Neural progenitor cell (in vitro differentiated cells): ENCODE measurements around the gene YAP1.

ENCODE experiments used
- CTCF ChIP-seq: fragments of 200-600 bp; sonication (generic); IDR thresholded peaks from 2 replicates; pipeline ENCODE4 v1.5.1; 2017; ENCODE audit warnings: antibody characterized with exemption, mild to moderate bottlenecking
- EZH2 ChIP-seq: fragments of 200-600 bp; sonication (generic); IDR thresholded peaks from 2 replicates; pipeline ENCODE4 v1.6.1; 2017; ENCODE audit warnings: antibody characterized with exemption, mild to moderate bottlenecking, moderate library complexity
- EZH2phosphoT487 ChIP-seq: fragments of 200-600 bp; sonication (generic); IDR thresholded peaks from 2 replicates; pipeline ENCODE4 v1.6.1; 2017; ENCODE audit warnings: antibody characterized with exemption

GRCh38 chr11:102254047-102254446 lies 143.8 kb downstream of the YAP1 start:
- TF ChIP-seq EZH2 (no peak), CTCF (peak; percentile 59), EZH2phosphoT487 (no peak)
